SK-N-SH treated with all-trans-retinoic acid at 6 μM for 48 hours (cell line): Measurements from ENCODE around the gene TMEM120B.

ENCODE experiments used
- BACH2 ChIP-seq: fragments of 250-450 bp; sonication (Bioruptor Pico); IDR thresholded peaks from 2 replicates; pipeline ENCODE4 v1.9.0; 2021; ENCODE audit warnings: mild to moderate bottlenecking, borderline replicate concordance
- CSDC2 ChIP-seq: fragments of 250-450 bp; sonication (Bioruptor Pico); IDR thresholded peaks from 2 replicates; pipeline ENCODE4 v1.5.0; 2020; ENCODE audit warnings: mild to moderate bottlenecking, moderate library complexity
- ESRRG ChIP-seq: fragments of 250-450 bp; sonication (Bioruptor Pico); IDR thresholded peaks from 2 replicates; pipeline ENCODE4 v1.6.1; 2021; ENCODE audit warnings: mild to moderate bottlenecking
- ISL1 ChIP-seq: fragments of 250-450 bp; sonication (Bioruptor Pico); IDR thresholded peaks from 2 replicates; pipeline ENCODE4 v2.1.2; 2022; ENCODE audit warnings: mild to moderate bottlenecking, moderate library complexity
- PPARA ChIP-seq: fragments of 250-450 bp; sonication (Bioruptor Pico); IDR thresholded peaks from 2 replicates; pipeline ENCODE4 v1.5.0; 2020; ENCODE audit warnings: mild to moderate bottlenecking, borderline replicate concordance
- TCF4 ChIP-seq: fragments of 250-450 bp; sonication (Bioruptor Pico); IDR thresholded peaks from 2 replicates; pipeline ENCODE4 v1.8.0; 2021; ENCODE audit warnings: mild to moderate bottlenecking, moderate library complexity, borderline replicate concordance
- TOX ChIP-seq: fragments of 250-450 bp; sonication (Bioruptor Pico); IDR thresholded peaks from 2 replicates; pipeline ENCODE4 v1.8.0; 2021; ENCODE audit warnings: mild to moderate bottlenecking, moderate library complexity, borderline replicate concordance
- ZNF565 ChIP-seq: fragments of 450-650 bp; formaldehyde crosslinking; conservative IDR thresholded peaks from 2 replicates; pipeline ENCODE4 v1.5.0; 2020; ENCODE audit warnings: low read depth, mild to moderate bottlenecking, moderate library complexity
- TF ChIP-seq, protein P1 (sequence below): fragments of 250-450 bp; sonication (Bioruptor Pico); IDR thresholded peaks from 2 replicates; pipeline ENCODE4 v1.5.0; 2020; ENCODE audit warnings: mild to moderate bottlenecking, moderate library complexity

TMEM120B gene

DNA sequence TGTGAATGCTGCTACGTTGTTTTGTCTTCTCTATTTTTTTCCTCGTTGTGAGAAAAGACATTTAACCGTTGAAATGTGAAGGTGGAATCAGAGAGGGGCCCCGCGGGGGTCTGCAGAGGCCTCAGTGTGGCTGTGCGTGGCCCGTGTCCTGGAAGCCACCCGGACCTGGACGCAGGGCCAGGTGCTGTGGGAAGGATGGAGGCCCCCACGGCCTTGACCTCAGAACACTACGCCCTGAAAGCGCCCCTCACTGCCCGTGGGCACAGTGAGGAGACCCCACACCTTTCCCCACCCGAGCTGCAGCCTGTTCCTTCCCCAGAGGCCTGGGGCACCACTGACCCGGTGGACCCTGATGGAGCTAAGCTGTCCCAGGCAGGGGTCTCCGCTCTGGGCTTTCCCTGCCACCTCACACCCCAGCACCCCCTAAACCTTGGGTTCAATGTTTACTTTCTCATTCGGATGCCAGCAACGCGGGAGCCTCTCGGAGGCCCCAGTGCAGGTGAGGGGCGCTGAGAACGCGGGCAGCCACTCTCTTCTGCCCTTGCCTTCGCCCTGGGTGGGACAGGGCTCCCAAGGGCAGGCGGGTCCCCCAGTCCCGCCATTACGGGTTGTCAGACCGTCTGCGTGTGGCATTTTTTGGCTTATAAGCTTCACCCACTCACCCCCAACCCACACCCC, 118.2 kb downstream of the TMEM120B start (continued):
- TF ChIP-seq, protein P1, sequence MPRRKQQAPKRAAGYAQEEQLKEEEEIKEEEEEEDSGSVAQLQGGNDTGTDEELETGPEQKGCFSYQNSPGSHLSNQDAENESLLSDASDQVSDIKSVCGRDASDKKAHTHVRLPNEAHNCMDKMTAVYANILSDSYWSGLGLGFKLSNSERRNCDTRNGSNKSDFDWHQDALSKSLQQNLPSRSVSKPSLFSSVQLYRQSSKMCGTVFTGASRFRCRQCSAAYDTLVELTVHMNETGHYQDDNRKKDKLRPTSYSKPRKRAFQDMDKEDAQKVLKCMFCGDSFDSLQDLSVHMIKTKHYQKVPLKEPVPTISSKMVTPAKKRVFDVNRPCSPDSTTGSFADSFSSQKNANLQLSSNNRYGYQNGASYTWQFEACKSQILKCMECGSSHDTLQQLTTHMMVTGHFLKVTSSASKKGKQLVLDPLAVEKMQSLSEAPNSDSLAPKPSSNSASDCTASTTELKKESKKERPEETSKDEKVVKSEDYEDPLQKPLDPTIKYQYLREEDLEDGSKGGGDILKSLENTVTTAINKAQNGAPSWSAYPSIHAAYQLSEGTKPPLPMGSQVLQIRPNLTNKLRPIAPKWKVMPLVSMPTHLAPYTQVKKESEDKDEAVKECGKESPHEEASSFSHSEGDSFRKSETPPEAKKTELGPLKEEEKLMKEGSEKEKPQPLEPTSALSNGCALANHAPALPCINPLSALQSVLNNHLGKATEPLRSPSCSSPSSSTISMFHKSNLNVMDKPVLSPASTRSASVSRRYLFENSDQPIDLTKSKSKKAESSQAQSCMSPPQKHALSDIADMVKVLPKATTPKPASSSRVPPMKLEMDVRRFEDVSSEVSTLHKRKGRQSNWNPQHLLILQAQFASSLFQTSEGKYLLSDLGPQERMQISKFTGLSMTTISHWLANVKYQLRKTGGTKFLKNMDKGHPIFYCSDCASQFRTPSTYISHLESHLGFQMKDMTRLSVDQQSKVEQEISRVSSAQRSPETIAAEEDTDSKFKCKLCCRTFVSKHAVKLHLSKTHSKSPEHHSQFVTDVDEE (CRISPR knock-in tag) = no peak
- TF ChIP-seq BACH2 (CRISPR knock-in tag) (no peak), PPARA (CRISPR knock-in tag) (no peak), ESRRG (CRISPR knock-in tag) (no peak), CSDC2 (CRISPR knock-in tag) (no peak), ISL1 (CRISPR knock-in tag) (no peak), TOX (no peak), TCF4 (CRISPR knock-in tag) (no peak), ZNF565 (CRISPR knock-in tag) (no peak)
